Neutrophil (primary cell): ENCODE data around the gene PTPRD.

Experiments used
- H3K27ac ChIP-seq: fragments of 200-600 bp; sonication (generic); 2 replicates; pipeline ENCODE4 v1.5.1; 2016; ENCODE audit warnings: mild to moderate bottlenecking, moderate library complexity
- H3K27me3 ChIP-seq: fragments of 200-600 bp; sonication (generic); 2 replicates; pipeline ENCODE4 v1.6.0; 2016; ENCODE audit warnings: mild to moderate bottlenecking
- H3K36me3 ChIP-seq: fragments of 200-600 bp; sonication (generic); 2 replicates; pipeline ENCODE4 v1.5.1; 2017
- H3K4me1 ChIP-seq, 2 experiments: fragments of 200-600 bp in 1 of 2; sonication (generic) in 1 of 2; 1 replicate in 1 of 2; 2 replicates in 1 of 2; pipeline versions ENCODE4 v1.5.1 to v1.6.1; 2013 to 2016; ENCODE audit warnings: low read depth in 1 of 2, low read length in 1 of 2, mild to moderate bottlenecking in 1 of 2, moderate library complexity in 1 of 2; ENCODE audit not compliant: control insufficient read depth in 1 of 2, insufficient read depth in 1 of 2
- H3K4me3 ChIP-seq, 2 experiments: fragments of 200-600 bp in 1 of 2; sonication (generic) in 1 of 2; 1 replicate in 1 of 2; 2 replicates in 1 of 2; pipeline ENCODE4 v1.5.1; 2013 to 2016; ENCODE audit warnings: low read depth in 1 of 2, low read length in 1 of 2, mild to moderate bottlenecking in 1 of 2, moderate library complexity in 1 of 2
- H3K9me3 ChIP-seq: fragments of 200-600 bp; sonication (generic); 2 replicates; pipeline ENCODE4 v1.5.1; 2016
- CTCF ChIP-seq: fragments of 200-600 bp; sonication (generic); IDR thresholded peaks from 2 replicates; pipeline ENCODE4 v1.5.1; 2016; ENCODE audit warnings: antibody characterized with exemption

Gene PTPRD

DNA sequence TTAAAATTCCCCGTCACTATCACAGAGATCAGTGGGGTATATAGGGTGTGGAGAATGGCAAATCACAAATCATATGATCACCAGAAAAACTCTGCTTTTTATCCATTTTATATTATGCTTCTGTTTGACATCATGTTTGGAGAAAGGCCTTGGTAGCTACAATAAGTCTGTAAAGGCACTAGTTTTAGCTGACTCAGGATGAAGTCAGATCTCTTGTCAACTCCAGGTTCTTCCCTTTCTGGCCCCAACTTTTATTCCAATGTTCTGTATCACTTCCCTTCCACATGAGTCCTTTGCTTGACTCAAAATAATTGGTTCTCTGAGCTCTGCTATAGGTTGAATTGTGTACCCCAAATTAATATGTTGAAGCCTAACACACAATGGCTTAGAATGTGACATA, 484.9 kb downstream of the PTPRD start:
- Histone ChIP-seq H3K36me3 (no peaks in the 10 kb centered on the region), H3K9me3 (no peaks in the 10 kb centered on the region), H3K4me1 (no peaks in the 10 kb centered on the region), H3K4me3 (no peak overlapping the region), H3K27ac (no peak overlapping the region), H3K27me3 (no peaks in the 10 kb centered on the region)
- no peak for TF ChIP-seq CTCF

DNA sequence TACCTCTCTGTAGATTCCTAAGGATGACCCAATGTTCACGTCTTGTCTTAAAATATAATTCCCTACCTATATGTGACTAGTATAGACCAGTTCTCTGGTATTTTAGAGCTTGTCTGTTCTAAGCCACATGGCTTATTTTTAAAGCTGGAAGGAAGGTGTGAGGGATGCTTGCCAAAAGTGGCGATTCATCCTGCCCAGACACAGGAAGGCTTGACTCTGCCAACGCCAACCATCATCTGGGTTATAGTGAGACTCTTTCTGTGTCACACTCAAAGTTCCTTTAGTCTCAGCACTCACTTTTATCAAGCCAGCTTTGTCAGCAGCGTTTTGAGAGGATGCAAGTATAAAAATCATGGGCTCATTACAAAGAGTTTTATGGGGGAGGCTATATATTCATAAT, 500.0 kb downstream of the PTPRD start:
- Histone ChIP-seq H3K9me3 (no peaks in the 10 kb centered on the region), H3K4me3 (no peak overlapping the region), H3K36me3 (no peaks in the 10 kb centered on the region), H3K27me3 (no peaks in the 10 kb centered on the region), H3K4me1 (no peaks in the 10 kb centered on the region), H3K27ac (no peak overlapping the region)
- TF ChIP-seq CTCF, result no peak

DNA sequence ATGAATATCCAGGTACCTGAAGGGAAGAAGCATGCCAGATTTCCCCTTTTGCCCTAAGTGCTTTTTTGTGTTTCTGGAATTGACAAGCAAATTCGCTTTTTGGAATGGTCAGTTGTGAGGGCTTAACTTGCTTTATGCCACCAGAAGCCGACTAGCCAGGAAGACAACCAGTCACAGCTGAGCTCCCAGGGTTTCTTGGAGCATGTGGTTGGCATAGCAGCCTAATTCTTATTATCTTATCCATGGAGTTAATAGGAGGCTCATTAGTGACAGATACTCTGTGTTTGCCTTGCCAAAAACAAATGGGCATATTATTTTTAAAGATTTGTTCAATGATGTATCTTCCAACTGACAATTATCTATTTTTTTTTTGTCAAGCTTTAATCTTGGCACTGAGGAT, 500.7 kb downstream of the PTPRD start:
- Histone ChIP-seq H3K4me1 (no peaks in the 10 kb centered on the region), H3K36me3 (no peaks in the 10 kb centered on the region), H3K27ac (no peak overlapping the region), H3K4me3 (no peak overlapping the region), H3K9me3 (no peaks in the 10 kb centered on the region), H3K27me3 (no peaks in the 10 kb centered on the region)
- no peak for TF ChIP-seq CTCF

GRCh38 chr9:10108815-10109214, 504.0 kb downstream of the PTPRD start:
- H3K27me3 ChIP-seq, result no peaks in the 10 kb centered on the region
- no peaks in the 10 kb centered on the region for H3K36me3 ChIP-seq
- no peaks in the 10 kb centered on the region for H3K4me1 ChIP-seq
- no peak overlapping the region for H3K27ac ChIP-seq
- TF ChIP-seq CTCF, result no peak
- H3K9me3 ChIP-seq, result no peaks in the 10 kb centered on the region
- no peak overlapping the region for H3K4me3 ChIP-seq

GRCh38 chr9:10104774-10105173, 508.0 kb downstream of the PTPRD start:
- Histone ChIP-seq H3K4me3 (no peak overlapping the region), H3K4me1 (no peaks in the 10 kb centered on the region), H3K27ac (no peak overlapping the region), H3K27me3 (no peaks in the 10 kb centered on the region), H3K9me3 (no peaks in the 10 kb centered on the region), H3K36me3 (no peaks in the 10 kb centered on the region)
- no peak for TF ChIP-seq CTCF

- H3K4me3 ChIP-seq, result no peak overlapping the region
- no peaks in the 10 kb centered on the region for H3K9me3 ChIP-seq
- H3K27me3 ChIP-seq, result no peaks in the 10 kb centered on the region
- no peak overlapping the region for H3K27ac ChIP-seq
- H3K4me1 ChIP-seq, result no peaks in the 10 kb centered on the region
- no peaks in the 10 kb centered on the region for H3K36me3 ChIP-seq
- TF ChIP-seq CTCF, result no peak
Measured at GRCh38 chr9:10095208-10095607, 517.6 kb downstream of the PTPRD start.
